Adrenal gland (tissue), 5 donors: ENCODE data around the gene ADAMTS8.

Experiments
- CTCF ChIP-seq, 6 experiments: fragments of 450-650 bp in 4 of 6; fragments of 200-600 bp in 2 of 6; sonication (generic) in 1 of 6; IDR thresholded peaks; 1 replicate in 5 of 6; 2 replicates in 1 of 6; pipeline versions ENCODE4 v1.5.1 to v1.8.0; 2016 to 2021; ENCODE audit warnings: antibody characterized with exemption in 6 of 6, mild to moderate bottlenecking in 2 of 6, moderate library complexity in 1 of 6
- POLR2A ChIP-seq, 2 donors: fragments of 450-650 bp; IDR thresholded peaks; one replicate each; pipeline ENCODE4 v1.6.1; 2017; ENCODE audit warnings: antibody characterized with exemption in 2 of 2, mild to moderate bottlenecking in 2 of 2, moderate library complexity in 1 of 2
- donor health status: DM: no; HTN: no; CAD: no.

- TF ChIP-seq CTCF (IDR thresholded peaks at IDR 0.05) (peak; percentile 58 to 81 (median 68)), POLR2A (IDR thresholded peaks at IDR 0.05) (no peak)
These were observed 2.9 kb upstream of the ADAMTS8 start for GRCh38 chr11:130431331-130431773.
